Immature natural killer cell (primary cell): ENCODE measurements around the gene ETV3. TPM values are rescaled to one million over a fixed set of nuclear protein-coding genes. Genes with fewer than 3 reads are reported as not detected.

Experiments
- DNase-seq, 3 donors: peaks; one replicate each; pipeline ENCODE4 v3.0.0; 2022; ENCODE audit warnings: mixed read lengths in 1 of 3
- H3K27ac Mint-ChIP-seq, 6 donors: one replicate each; pipeline ENCODE4 v1.8.0; 2020; ENCODE audit warnings: mixed read lengths in 6 of 6, mild to moderate bottlenecking in 5 of 6, inconsistent platforms in 4 of 6, moderate library complexity in 3 of 6
- H3K27me3 Mint-ChIP-seq, 3 donors: one replicate each; pipeline ENCODE4 v1.8.0; 2020 to 2021; ENCODE audit warnings: low read depth in 3 of 3, mild to moderate bottlenecking in 3 of 3, mixed read lengths in 3 of 3, moderate library complexity in 3 of 3, inconsistent platforms in 1 of 3
- H3K36me3 Mint-ChIP-seq, 3 donors: one replicate each; pipeline ENCODE4 v1.8.0; 2020; ENCODE audit warnings: mixed read lengths in 3 of 3, inconsistent platforms in 2 of 3, mild to moderate bottlenecking in 2 of 3
- H3K4me1 Mint-ChIP-seq, 2 donors: one replicate each; pipeline ENCODE4 v1.8.0; 2020; ENCODE audit warnings: inconsistent platforms in 2 of 2, mild to moderate bottlenecking in 2 of 2, mixed read lengths in 2 of 2, moderate library complexity in 1 of 2
- H3K4me3 Mint-ChIP-seq, 5 donors: one replicate each; pipeline ENCODE4 v1.8.0; 2020; ENCODE audit warnings: mild to moderate bottlenecking in 5 of 5, mixed read lengths in 5 of 5, inconsistent platforms in 3 of 5, moderate library complexity in 3 of 5
- H3K9me3 Mint-ChIP-seq, 6 donors: one replicate each; pipeline ENCODE4 v1.8.0; 2020; ENCODE audit warnings: mild to moderate bottlenecking in 6 of 6, mixed read lengths in 6 of 6, inconsistent platforms in 4 of 6, moderate library complexity in 3 of 6
- polyA plus RNA-seq, 3 donors: library from polyadenylated mRNA; unstranded; fragments of 300-500 nt; fragmentation: Illumina TruSeq; gene quantifications; one replicate each; pipeline ENCODE4 v1.2.3, GENCODE V29; 2021

Gene ETV3
- polyA plus RNA-seq, 3 donors from 2014 or later, result 6.6 to 22.0 (median 20.5) TPM

DNA sequence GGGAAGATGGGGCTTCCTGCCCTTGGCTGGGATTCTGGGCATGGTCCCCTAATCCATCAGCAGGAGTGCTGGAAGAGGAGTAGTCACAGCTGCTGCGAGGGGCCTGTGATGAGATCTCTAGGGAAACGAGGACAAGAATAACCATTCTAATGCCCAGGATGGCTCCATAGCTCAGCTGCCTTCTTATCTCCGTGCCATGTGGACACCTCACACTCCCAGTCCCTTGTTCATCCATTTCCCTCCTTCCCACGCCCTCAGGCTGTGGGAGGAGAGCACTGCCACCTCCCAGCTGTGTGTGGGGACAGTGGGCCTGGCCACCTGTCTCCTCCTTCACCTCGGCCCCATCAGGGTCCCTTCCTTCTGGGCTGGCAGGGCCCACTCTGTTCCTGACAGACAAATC, 16.1 kb upstream of the ETV3 start:
- H3K27me3 Mint-ChIP-seq, result peaks cover 2 to 4% (median 2%) of the 10 kb centered on the region in 3 donors
- no peak overlapping the region for H3K4me3 Mint-ChIP-seq
- no peaks in the 10 kb centered on the region for H3K36me3 Mint-ChIP-seq
- H3K4me1 Mint-ChIP-seq, result peaks cover 14 to 25% of the 10 kb centered on the region in 2 donors
- H3K27ac Mint-ChIP-seq, result peak overlapping the region in 1 of 6 donors; percentile 68
- no peak for DNase-seq
- no peaks in the 10 kb centered on the region for H3K9me3 Mint-ChIP-seq

DNA sequence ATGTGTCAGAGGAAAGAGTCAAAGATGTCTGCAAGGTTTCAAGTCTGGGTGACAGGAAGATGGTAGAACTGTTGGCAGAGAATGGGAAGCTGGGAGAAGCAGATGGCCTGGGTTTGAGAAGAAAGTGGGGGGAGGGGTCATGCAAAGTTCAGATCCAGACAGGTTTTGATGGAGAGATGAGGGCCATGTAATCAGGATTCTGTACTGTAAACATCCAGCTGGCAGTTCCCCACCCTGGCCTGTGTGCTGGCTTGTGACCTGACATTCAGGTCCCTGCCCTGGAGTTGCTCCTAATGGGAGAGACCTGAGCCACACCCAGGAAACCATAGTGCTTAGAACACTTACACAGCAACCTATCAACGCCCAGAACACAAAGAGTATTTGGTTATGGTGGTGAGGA, 15.6 kb upstream of the ETV3 start:
- no peak for DNase-seq
- Mint-ChIP-seq H3K27ac (peak overlapping the region in 1 of 6 donors; percentile 68), H3K9me3 (no peaks in the 10 kb centered on the region), H3K36me3 (no peaks in the 10 kb centered on the region), H3K4me3 (no peak overlapping the region), H3K4me1 (peaks cover 14 to 25% of the 10 kb centered on the region in 2 donors), H3K27me3 (peaks cover 0 to 4% (median 2%) of the 10 kb centered on the region in 3 donors)

DNA sequence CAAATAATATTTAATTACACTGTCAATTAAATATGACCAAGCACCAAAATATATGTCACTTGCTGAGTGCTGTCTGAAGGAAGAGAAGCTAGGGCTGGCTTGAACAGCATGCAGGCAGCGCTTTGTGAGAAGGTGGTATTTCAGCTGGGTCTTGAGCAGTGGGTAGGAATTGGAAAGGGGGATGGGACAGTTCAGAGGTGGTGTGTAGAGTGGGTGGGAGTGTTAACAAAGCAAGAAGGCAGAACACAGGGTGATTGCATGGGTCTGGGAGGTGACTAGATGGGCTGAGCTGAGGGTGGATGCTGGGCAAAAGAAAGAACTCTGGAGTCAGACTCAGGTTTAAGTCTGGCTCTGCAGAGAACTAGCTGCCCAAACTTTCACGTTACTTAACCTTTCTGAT, 14.3 kb upstream of the ETV3 start:
- no peaks in the 10 kb centered on the region for H3K36me3 Mint-ChIP-seq
- H3K4me3 Mint-ChIP-seq, result no peak overlapping the region
- H3K9me3 Mint-ChIP-seq, result no peaks in the 10 kb centered on the region
- H3K27ac Mint-ChIP-seq, result no peak overlapping the region
- H3K4me1 Mint-ChIP-seq, result peaks cover 14 to 25% of the 10 kb centered on the region in 2 donors
- H3K27me3 Mint-ChIP-seq, result peaks cover 0 to 4% (median 4%) of the 10 kb centered on the region in 3 donors
- DNase-seq, result no peak

DNA sequence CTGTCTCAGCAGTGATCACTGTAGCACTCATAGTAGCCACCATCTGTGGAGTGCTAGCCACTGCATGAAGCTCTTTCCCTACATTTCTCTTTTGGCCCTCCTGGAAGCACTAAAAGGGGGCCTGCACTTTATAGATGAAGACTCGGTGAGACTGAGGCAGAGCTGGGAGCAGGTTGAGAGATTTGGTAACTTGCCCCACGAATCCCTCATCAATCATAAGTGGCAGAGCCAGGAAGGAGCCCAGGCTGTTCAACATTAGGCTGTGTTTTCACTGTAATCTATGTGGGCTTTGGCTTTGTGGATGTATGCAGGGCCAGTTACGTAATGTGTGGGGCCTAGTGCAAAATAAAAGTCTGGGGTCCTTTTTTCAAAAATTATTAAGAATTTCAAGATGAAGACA, 13.3 kb upstream of the ETV3 start:
- no peak overlapping the region for H3K4me3 Mint-ChIP-seq

DNA sequence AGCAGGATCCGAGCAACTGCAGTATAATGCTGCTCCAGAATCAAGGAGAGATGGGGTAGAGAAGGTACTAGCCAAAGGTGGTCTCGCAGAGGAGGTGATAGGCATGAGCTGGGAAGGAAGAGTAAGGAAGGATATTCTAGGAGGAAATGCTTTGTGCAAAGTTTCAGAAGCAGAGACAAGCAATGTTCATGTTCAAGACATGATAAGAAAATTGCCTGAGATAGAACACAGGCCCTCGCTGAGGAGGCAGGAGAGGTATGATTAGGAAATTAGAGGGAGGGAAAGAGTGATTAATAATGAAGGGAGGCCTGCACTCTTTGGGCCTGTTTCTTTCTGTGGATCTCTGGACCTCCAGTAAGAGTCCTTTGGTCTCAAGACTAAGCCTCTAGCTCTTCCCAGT, 12.9 kb upstream of the ETV3 start:
- Mint-ChIP-seq H3K4me3 (no peak overlapping the region), H3K4me1 (peaks cover 12 to 19% of the 10 kb centered on the region in 2 donors), H3K27me3 (peaks cover 0 to 4% (median 3%) of the 10 kb centered on the region in 3 donors), H3K9me3 (no peaks in the 10 kb centered on the region), H3K27ac (no peak overlapping the region), H3K36me3 (no peaks in the 10 kb centered on the region)
- DNase-seq, result no peak

More for the DNA sequence above, 13.3 kb upstream of the ETV3 start:
- Mint-ChIP-seq H3K9me3 (no peaks in the 10 kb centered on the region), H3K27ac (no peak overlapping the region), H3K36me3 (no peaks in the 10 kb centered on the region), H3K27me3 (peaks cover 0 to 4% (median 3%) of the 10 kb centered on the region in 3 donors), H3K4me1 (peaks cover 14 to 23% of the 10 kb centered on the region in 2 donors)
- no peak for DNase-seq

DNA sequence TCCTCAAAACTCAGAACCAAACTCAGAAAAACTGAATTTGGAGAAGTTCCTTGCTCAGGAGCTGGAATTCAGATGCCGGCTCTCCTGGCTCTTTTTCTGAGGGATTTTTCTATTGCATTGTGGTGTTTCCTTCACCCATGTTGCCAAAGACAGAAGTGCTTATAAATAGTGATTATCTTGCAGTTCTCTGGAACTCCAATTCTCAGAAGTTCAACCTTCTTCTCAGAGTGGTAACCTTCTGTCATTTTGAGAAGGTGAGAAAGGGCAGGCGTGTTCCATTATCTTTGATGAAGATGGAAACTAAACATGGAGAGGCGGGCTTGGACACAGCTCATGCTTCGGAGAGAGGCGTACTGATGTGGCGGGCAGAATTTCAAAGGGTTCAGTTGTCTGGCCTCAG, 12.4 kb upstream of the ETV3 start:
- Mint-ChIP-seq H3K36me3 (no peaks in the 10 kb centered on the region), H3K4me3 (no peak overlapping the region), H3K9me3 (no peaks in the 10 kb centered on the region), H3K4me1 (peaks cover 8 to 15% of the 10 kb centered on the region in 2 donors), H3K27me3 (peaks cover 0 to 4% (median 3%) of the 10 kb centered on the region in 3 donors), H3K27ac (no peak overlapping the region)
- DNase-seq, result no peak

DNA sequence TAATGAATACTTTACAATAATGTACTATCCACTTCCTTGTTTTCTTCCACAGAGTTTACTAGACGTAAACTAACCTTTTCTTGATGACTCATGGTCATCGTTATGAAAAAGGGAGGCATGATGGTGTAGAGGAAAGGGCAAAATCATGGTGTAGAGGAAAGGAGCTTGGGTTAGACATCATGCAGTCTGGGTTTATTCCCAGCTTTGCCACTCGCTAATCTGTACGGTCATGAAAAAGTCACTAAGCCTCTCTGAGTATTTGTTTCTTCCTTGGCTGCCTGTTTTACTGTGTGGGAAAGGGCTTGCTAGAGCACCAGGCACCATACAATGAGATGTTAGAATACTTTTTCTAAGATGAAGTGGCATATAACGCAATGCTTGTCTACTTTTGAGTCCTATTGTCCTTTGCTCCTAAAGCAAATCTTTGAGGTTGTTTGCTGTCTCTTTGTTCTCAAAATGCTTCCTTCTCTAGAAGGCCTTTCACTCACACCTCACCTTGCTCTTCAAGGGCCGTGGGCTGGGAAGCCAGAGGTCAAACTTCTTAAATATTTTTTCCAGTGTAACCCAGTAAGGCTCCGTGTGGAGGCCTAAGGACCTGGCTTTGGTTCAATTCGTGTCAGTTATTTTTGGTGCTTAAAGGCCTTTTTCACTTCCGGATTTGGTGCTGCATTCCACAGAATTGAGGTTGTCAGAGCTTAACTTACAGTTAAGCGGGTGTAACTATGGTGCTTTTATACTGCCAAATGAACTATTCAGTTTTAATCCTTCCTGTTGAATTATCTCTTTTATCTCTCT, 9.9 kb upstream of the ETV3 start:
- Mint-ChIP-seq H3K27me3 (peaks cover 0 to 4% (median 3%) of the 10 kb centered on the region in 3 donors), H3K9me3 (no peaks in the 10 kb centered on the region), H3K4me1 (no peaks in the 10 kb centered on the region), H3K27ac (no peak overlapping the region), H3K4me3 (no peak overlapping the region), H3K36me3 (no peaks in the 10 kb centered on the region)
- no peak for DNase-seq

DNA sequence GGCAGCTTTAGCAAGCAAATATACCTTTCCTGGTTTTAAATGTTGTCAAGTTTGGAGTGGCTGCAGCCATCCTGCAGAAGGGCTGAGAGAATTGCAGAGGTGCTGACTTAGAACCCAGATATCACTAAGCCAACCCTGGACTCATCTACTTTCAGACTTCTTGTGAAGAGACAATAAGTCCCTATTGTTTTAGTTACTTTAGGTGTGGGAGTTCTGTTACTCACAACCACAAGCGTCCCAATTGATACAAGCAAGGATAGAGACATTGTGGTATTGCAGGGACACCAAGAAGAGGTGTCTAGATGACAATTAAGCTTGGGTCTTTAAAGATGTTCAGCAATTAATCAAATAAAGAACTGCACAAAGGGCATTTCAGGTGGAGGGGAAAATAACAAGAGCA, 8.8 kb upstream of the ETV3 start:
- Mint-ChIP-seq H3K27ac (no peak overlapping the region), H3K4me1 (no peaks in the 10 kb centered on the region), H3K4me3 (no peak overlapping the region), H3K27me3 (peaks cover 0 to 3% (median 2%) of the 10 kb centered on the region in 3 donors), H3K9me3 (no peaks in the 10 kb centered on the region), H3K36me3 (no peaks in the 10 kb centered on the region)
- no peak for DNase-seq

DNA sequence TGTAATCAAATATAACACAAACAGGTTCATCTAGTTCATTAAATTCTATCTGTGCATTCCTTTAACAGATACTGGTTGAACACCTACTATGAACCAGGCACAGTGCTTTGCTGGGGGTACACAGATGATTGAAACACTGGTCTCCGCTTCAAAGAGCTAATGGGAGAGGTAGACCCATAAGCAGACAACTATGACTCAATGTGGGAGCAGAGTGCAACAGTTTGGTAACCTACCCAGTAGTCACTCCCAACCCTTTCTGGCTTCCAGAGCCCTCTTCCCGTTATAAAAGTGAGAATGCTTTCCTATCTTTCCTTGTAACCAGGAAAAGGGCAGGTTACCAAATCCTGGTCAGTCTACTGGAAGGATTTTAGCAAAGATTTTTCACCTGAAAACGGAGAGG, 8.0 kb upstream of the ETV3 start:
- Mint-ChIP-seq H3K4me1 (no peaks in the 10 kb centered on the region), H3K27me3 (peaks cover 0 to 3% (median 2%) of the 10 kb centered on the region in 3 donors), H3K27ac (no peak overlapping the region), H3K9me3 (no peaks in the 10 kb centered on the region), H3K36me3 (no peaks in the 10 kb centered on the region), H3K4me3 (no peak overlapping the region)
- no peak for DNase-seq

DNA sequence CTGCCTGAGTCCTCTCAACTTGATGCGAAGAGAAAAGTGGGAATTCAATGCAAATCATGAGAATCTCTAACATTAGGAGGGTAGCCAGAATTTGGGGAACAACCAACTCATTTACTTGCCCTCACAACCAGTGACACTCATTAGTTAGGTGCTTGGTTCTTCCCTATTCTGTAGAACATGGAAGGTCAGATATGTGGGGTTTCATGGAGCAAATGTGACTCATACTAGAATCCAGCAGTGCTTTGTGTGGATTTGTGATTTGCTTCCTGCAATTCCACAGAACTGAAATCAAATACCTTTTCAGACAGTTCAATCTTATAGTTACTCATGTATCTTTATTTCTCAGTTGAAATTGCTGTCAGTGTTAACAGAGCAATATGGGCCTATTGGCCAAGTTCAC, 6.9 kb upstream of the ETV3 start:
- Mint-ChIP-seq H3K27ac (no peak overlapping the region), H3K4me3 (no peak overlapping the region), H3K27me3 (peaks cover 0 to 2% (median 2%) of the 10 kb centered on the region in 3 donors), H3K9me3 (no peaks in the 10 kb centered on the region), H3K4me1 (no peaks in the 10 kb centered on the region), H3K36me3 (no peaks in the 10 kb centered on the region)
- no peak for DNase-seq

DNA sequence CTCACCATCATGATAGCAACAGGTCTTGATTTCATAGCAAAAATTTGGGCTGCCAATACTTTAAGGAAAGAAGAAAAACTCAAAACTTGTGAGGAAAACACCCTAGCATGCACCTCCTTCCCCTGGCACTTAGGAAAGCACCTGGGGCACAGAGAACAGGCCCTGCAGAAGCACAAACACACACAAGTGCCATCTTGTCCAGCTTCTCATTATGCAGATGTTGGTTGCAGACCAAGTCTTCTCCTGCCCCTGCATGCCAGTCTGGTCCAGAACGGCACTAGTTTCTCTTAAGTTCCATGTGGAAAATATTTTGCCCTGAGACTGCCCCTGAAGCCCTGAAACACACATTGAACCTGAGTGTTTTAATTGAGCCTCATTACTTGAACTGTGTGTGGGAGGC, 6.3 kb upstream of the ETV3 start:
- Mint-ChIP-seq H3K9me3 (no peaks in the 10 kb centered on the region), H3K36me3 (no peaks in the 10 kb centered on the region), H3K27ac (no peak overlapping the region), H3K4me1 (peaks cover under 1 to 3% of the 10 kb centered on the region in 2 donors), H3K4me3 (no peak overlapping the region), H3K27me3 (peaks cover 0 to 2% (median 2%) of the 10 kb centered on the region in 3 donors)
- no peak for DNase-seq

DNA sequence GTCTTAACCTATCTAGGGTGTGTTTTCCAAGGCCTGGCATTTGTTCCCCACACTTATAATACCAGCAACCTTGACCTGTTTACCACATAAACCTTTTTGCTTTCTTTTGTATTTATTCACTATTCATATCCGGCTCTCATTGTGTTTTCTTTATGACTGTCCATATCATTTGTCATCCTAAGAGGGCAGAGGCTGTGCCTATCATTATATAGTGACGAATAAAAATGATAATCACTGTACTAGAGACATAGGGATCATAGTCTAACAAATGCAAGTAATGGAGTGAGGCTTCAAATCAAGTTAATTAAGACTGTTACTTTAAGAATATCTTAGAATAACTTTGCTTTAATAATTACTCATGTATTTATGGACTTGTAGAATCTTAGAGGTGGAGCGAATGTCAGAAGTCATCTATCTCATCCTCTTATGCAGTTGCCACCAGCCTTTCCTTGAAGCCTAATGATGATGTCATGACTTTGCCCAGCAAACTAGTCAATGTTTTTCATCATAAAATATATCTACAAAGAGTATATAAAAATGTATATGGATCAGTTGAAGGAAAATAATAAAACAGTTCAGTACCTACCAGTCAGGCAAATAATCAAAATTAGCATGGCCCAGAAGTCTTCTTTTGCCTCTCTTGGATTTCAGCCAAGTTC, 4.7 kb upstream of the ETV3 start:
- no peak for DNase-seq
- H3K27ac Mint-ChIP-seq, result no peak overlapping the region
- no peak overlapping the region for H3K4me3 Mint-ChIP-seq
- peaks cover 2 to 10% (median 2%) of the 10 kb centered on the region in 3 donors for H3K27me3 Mint-ChIP-seq
- peaks cover 9 to 13% of the 10 kb centered on the region in 2 donors for H3K4me1 Mint-ChIP-seq
- no peaks in the 10 kb centered on the region for H3K9me3 Mint-ChIP-seq
- H3K36me3 Mint-ChIP-seq, result no peaks in the 10 kb centered on the region

DNA sequence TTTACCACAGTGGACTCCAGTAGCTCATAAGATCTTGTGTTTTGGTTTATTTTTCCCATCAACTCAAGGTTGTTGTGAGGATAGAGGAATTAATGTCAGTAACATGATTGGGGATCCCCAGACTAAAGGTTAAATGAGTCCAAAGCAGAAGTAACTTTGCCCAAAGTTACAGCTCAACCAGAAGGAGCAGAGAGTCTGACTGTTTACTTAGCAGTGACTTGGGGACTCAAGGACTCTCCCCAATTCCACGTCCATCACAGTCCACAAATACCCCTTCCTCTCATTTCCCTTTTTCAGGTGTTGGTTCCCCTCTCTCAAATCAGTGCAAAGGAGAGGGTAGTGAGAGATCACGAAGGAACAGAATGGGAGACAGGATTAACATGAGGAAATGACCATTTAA, 4.0 kb upstream of the ETV3 start:
- no peak overlapping the region for H3K27ac Mint-ChIP-seq

DNA sequence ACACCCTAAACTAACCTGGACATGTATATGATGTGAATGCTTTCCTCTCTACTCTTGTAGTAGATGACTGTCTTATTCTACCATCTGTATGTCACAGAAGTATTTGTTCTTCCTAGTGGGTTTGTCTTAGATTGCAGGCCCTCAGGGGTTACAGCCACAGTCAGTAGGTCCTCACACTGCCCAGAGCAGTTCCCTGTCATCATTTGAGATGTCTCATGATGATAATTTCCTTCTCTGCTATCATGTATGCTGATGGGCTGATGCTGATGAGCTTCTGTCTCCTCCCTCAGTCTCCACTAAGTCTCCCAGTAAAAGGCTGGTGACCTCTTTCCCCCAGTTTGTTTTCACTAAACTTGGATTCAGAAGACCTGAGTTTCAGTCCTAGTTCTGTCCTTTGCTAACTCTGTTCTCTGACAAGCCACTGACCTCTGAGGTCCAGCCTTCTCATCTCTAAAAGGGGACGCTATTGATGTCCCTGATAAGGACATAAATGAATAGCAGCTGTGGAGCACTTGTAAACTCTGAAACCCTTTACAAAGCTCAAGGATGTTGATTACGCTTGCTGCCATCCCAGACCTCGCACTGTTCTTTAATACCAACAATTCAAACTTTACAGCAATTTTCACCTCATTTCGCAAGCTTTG, 3.1 kb upstream of the ETV3 start:
- Mint-ChIP-seq H3K4me3 (no peak overlapping the region), H3K36me3 (no peaks in the 10 kb centered on the region), H3K4me1 (peaks cover 24 to 28% of the 10 kb centered on the region in 2 donors), H3K9me3 (no peaks in the 10 kb centered on the region), H3K27me3 (peaks cover 2 to 17% (median 12%) of the 10 kb centered on the region in 3 donors), H3K27ac (peak overlapping the region in 5 of 6 donors; percentile 9 to 97 (median 32))
- no peak for DNase-seq

More for the DNA sequence above, 4.0 kb upstream of the ETV3 start:
- no peaks in the 10 kb centered on the region for H3K9me3 Mint-ChIP-seq
- peaks cover 3 to 16% (median 9%) of the 10 kb centered on the region in 3 donors for H3K27me3 Mint-ChIP-seq
- H3K4me3 Mint-ChIP-seq, result no peak overlapping the region
- peaks cover 15 to 19% of the 10 kb centered on the region in 2 donors for H3K4me1 Mint-ChIP-seq
- H3K36me3 Mint-ChIP-seq, result no peaks in the 10 kb centered on the region
- DNase-seq, result no peak
